Esophagus squamous epithelium (tissue), 5 donors: ENCODE results near the gene RNU6-9. TPM values are rescaled to one million over a fixed set of nuclear protein-coding genes. Genes with fewer than 3 reads are reported as not detected.

Experiments
- DNase-seq: peaks from one replicate; lab custom pipeline; 2025; lab: John Stamatoyannopoulos, UW
- H3K27ac ChIP-seq, 4 donors: fragments of 200-600 bp; sonication (generic); one replicate each; pipeline ENCODE4 v1.5.1; 2016 to 2019; ENCODE audit warnings: mild to moderate bottlenecking in 1 of 4
- H3K27me3 ChIP-seq, 4 donors: fragments of 200-600 bp; sonication (generic); 1 replicate in 3 of 4; 2 replicates in 1 of 4; pipeline versions ENCODE4 v1.5.1 to v1.6.0; 2017 to 2021; ENCODE audit warnings: antibody characterized with exemption in 1 of 4
- H3K36me3 ChIP-seq, 3 donors: fragments of 200-600 bp; sonication (generic); one replicate each; pipeline ENCODE4 v1.5.1; 2016 to 2019
- H3K4me1 ChIP-seq, 3 donors: fragments of 200-600 bp; sonication (generic); one replicate each; pipeline ENCODE4 v1.5.1; 2017 to 2019
- H3K4me3 ChIP-seq, 4 donors: fragments of 200-600 bp; sonication (generic); 1 replicate in 3 of 4; 2 replicates in 1 of 4; pipeline ENCODE4 v1.5.1; 2016 to 2019; ENCODE audit warnings: mild to moderate bottlenecking in 2 of 4, moderate library complexity in 1 of 4
- H3K9me3 ChIP-seq, 3 donors: fragments of 200-600 bp; sonication (generic); one replicate each; pipeline ENCODE4 v1.5.1; 2016 to 2019
- POLR2A ChIP-seq, 4 donors: fragments of 450-650 bp; IDR thresholded peaks; one replicate each; pipeline ENCODE4 v1.6.1; 2017; ENCODE audit warnings: antibody characterized with exemption in 4 of 4, mild to moderate bottlenecking in 4 of 4, moderate library complexity in 3 of 4
- WGBS, 2 donors: methylation state at CpG; one replicate each; pipeline ENCODE4 v1.1.5; 2018; 5-methylcytosine and 5-hydroxymethylcytosine counted together
- intact Hi-C: fragments of 100-400 bp; cut with DNase I; formaldehyde crosslinking; loops from one replicate; pipeline ENCODE4 v1.15.0; 2022
- total RNA-seq, 4 donors: library from RNA; depleted of rRNA; stranded (reverse); fragments of >200 nt; gene quantifications; one replicate each; pipeline ENCODE4 v1.1.0, GENCODE V29; 2016
- TF ChIP-seq, protein P1 (sequence below), 6 experiments: fragments of 450-650 bp in 4 of 6; fragments of 200-600 bp in 2 of 6; sonication (generic) in 2 of 6; IDR thresholded peaks; one replicate each; pipeline ENCODE4 v1.5.1; 2016 to 2019; ENCODE audit warnings: antibody characterized with exemption in 6 of 6, mild to moderate bottlenecking in 4 of 6, moderate library complexity in 4 of 6
- donor health status: DM: yes; HTN: yes; CAD: no.

RNU6-9 gene
- total RNA-seq, 4 donors from 2014 or later, result not detected

GRCh38 chr19:907183-907853 is 14.0 kb downstream of the RNU6-9 start:
- H3K4me3 ChIP-seq, result no peak overlapping the region
- no peak for DNase-seq

GRCh38 chr19:911197-912033 is 18.1 kb downstream of the RNU6-9 start:
- no peak for DNase-seq
- H3K4me1 ChIP-seq, result peaks cover 25 to 62% (median 31%) of the 10 kb centered on the region in 3 donors

More at GRCh38 chr19:907183-907853, 14.0 kb downstream of the RNU6-9 start:
- Histone ChIP-seq H3K9me3 (no peaks in the 10 kb centered on the region), H3K27ac (peak overlapping the region; percentile 31 to 95 (median 63)), H3K4me1 (peaks cover 23 to 72% (median 32%) of the 10 kb centered on the region in 3 donors), H3K36me3 (peaks cover 0 to 5% (median 0%) of the 10 kb centered on the region in 3 donors), H3K27me3 (no peaks in the 10 kb centered on the region)
- intact Hi-C loops, result no loop called here
- no peak for TF ChIP-seq POLR2A (IDR thresholded peaks at IDR 0.05)
- TF ChIP-seq, protein P1, sequence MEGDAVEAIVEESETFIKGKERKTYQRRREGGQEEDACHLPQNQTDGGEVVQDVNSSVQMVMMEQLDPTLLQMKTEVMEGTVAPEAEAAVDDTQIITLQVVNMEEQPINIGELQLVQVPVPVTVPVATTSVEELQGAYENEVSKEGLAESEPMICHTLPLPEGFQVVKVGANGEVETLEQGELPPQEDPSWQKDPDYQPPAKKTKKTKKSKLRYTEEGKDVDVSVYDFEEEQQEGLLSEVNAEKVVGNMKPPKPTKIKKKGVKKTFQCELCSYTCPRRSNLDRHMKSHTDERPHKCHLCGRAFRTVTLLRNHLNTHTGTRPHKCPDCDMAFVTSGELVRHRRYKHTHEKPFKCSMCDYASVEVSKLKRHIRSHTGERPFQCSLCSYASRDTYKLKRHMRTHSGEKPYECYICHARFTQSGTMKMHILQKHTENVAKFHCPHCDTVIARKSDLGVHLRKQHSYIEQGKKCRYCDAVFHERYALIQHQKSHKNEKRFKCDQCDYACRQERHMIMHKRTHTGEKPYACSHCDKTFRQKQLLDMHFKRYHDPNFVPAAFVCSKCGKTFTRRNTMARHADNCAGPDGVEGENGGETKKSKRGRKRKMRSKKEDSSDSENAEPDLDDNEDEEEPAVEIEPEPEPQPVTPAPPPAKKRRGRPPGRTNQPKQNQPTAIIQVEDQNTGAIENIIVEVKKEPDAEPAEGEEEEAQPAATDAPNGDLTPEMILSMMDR (IDR thresholded peaks at IDR 0.05), result no peak
- no CpG with 5 or more reads among the region's 14 CpGs for WGBS, 2 donors

DNA sequence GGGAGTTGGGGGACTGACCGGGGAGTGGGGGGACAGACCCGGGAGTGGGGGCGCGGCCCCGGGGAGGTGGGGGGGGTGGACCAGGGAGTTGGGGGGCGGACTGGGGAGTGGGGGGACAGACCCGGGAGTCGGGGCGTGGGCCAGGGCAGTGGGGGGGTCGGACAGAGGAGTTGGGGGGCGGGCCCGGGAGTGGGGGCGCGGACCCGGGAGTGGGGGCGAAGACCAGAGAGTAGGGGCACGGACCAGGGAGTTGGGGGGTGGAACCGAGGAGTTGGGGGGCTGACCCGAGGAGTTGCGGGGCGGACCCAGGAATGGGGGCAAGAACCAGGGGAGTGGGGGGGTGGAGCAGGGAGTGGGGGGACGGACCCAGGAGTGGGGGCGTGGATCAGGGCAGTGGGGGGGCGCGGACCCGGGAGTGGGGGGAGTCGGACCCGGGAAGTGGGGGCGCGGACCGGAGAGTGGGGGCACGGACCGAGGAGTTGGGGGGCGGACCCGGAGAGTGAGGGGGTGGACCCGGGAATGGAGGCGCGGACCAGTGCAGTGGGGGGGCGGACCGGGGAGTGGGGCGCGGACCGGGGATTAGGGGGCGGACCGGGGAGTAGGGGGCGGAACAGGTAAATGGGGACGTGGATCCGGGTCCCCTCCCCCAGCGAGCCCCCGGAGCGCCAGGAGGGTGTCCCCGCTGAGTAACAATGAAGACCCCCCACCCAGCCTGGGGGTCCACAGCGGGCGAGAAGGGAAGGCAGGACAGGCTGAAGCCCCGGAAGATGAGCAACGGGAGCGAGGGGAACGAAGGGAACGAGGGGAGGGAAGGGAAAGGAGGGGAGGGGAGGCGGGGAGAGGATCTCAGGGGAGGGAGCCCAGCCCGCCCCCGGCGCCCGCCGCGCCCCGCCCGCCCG is 19.1 kb downstream of the RNU6-9 start:
- Histone ChIP-seq H3K27ac (peak overlapping the region; percentile 96 to 99 (median 98)), H3K36me3 (no peaks in the 10 kb centered on the region), H3K9me3 (no peaks in the 10 kb centered on the region), H3K4me3 (peak overlapping the region; percentile 66 to 97 (median 86)), H3K4me1 (peaks cover 28 to 65% (median 35%) of the 10 kb centered on the region in 3 donors), H3K27me3 (peaks cover 2 to 16% (median 7%) of the 10 kb centered on the region in 4 donors)
- WGBS, 2 donors, result 0 to 1% methylated on average over 14 to 20 of the region's 69 CpGs
- intact Hi-C loops, result no loop called here
- DNase-seq, result no peak
- TF ChIP-seq, protein P1 (IDR thresholded peaks at IDR 0.05), result no peak
- no peak for TF ChIP-seq POLR2A (IDR thresholded peaks at IDR 0.05)

More at GRCh38 chr19:911197-912033, 18.1 kb downstream of the RNU6-9 start:
- peak overlapping the region in 3 of 4 donors; percentile 66 to 91 (median 80) for H3K4me3 ChIP-seq
- WGBS, 2 donors, result 93 to 96% methylated on average over 16 to 26 of the region's 54 CpGs
- H3K27me3 ChIP-seq, result peaks cover 0 to 6% (median 0%) of the 10 kb centered on the region in 4 donors
- intact Hi-C loops, result no loop called here
- TF ChIP-seq, protein P1 (IDR thresholded peaks at IDR 0.05), result no peak
- no peak for TF ChIP-seq POLR2A (IDR thresholded peaks at IDR 0.05)
- H3K9me3 ChIP-seq, result no peaks in the 10 kb centered on the region
- H3K27ac ChIP-seq, result peak overlapping the region; percentile 42 to 98 (median 96)
- no peaks in the 10 kb centered on the region for H3K36me3 ChIP-seq

GRCh38 chr19:913080-913748 is 19.9 kb downstream of the RNU6-9 start, which contains the start of gene R3HDM4:
TSS of gene R3HDM4 (minus strand) at chr19:913219. CDS start at chr19:913157, 62 bp downstream.
- TF ChIP-seq, protein P1 (IDR thresholded peaks at IDR 0.05), result no peak
- peak in 2 of 4 donors; percentile 28 to 79 for TF ChIP-seq POLR2A (IDR thresholded peaks at IDR 0.05)
- 0 to 1% methylated on average over 5 to 25 of the region's 76 CpGs for WGBS, 2 donors
- DNase-seq, result no peak
- Histone ChIP-seq H3K4me3 (peak within 1 kb of the TSS; percentile 66 to 97 (median 86)), H3K9me3 (no peaks in the 10 kb centered on the region), H3K4me1 (peaks cover 35 to 66% (median 43%) of the 10 kb centered on the region in 3 donors), H3K27ac (peak within 1 kb of the TSS; percentile 96 to 99 (median 98)), H3K27me3 (peaks cover 10 to 24% (median 14%) of the 10 kb centered on the region in 4 donors), H3K36me3 (no peaks in the 10 kb centered on the region)
- intact Hi-C loops, result no loop called here
